HG03108 (cell line): Measurements from ENCODE around the gene SIM2.

Experiments used
- ATAC-seq: cut with Tn5 transposase; IDR thresholded peaks from one replicate; pipeline ENCODE4 v1.9.1; 2021; ENCODE audit warnings: moderate library complexity; ENCODE audit not compliant: unreplicated experiment

The SIM2 gene

GRCh38 chr21:36791695-36792470 lies 93.0 kb downstream of the SIM2 start:
- no peak for ATAC-seq

GRCh38 chr21:36792505-36792967 lies 93.6 kb downstream of the SIM2 start:
- no peak for ATAC-seq

- ATAC-seq, result no peak
These were observed 97.2 kb downstream of the SIM2 start for GRCh38 chr21:36796070-36796469.

DNA sequence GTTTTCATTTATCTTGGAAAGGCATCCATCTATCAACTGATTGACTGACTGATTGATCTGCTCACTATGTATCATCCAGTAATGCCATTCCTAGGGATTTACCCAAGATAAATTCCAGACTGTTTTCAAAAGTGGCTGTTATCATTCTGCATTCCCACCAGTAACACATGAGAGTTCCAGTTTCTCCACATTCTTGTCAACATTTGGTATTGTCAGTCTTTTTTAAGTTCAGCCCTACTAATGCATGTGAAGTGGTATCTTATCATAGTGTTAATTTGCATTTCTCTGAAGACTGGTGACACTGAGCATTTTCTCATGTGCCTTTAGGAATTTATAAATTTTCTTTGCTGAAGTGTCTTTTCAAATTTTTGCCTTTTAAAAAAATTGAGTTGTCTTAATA lies 99.6 kb downstream of the SIM2 start:
- no peak for ATAC-seq
